Keratinocyte (primary cell): ENCODE measurements around the gene ROR2. TPM values are rescaled to one million over a fixed set of nuclear protein-coding genes. Genes with fewer than 3 reads are reported as not detected.

Experiments
- DNase-seq: peaks from one replicate; pipeline ENCODE4 v3.0.0-alpha.2; 2011; ENCODE audit warnings: low read depth, missing footprints, low spot score
- FAIRE-seq: peaks from 2 replicates; lab custom pipeline; 2011; peaks lifted over from hg19 to GRCh38; lab: Jason Lieb, UNC
- H2AFZ ChIP-seq: 2 replicates; pipeline ENCODE4 v1.6.0; 2012; ENCODE audit warnings: low read length, control low read depth, inconsistent platforms; ENCODE audit not compliant: control insufficient read depth
- H3K27ac ChIP-seq: 2 replicates; pipeline ENCODE4 v1.5.1; 2011; ENCODE audit warnings: low read length; ENCODE audit not compliant: control insufficient read depth, insufficient read depth
- H3K27me3 ChIP-seq: 3 replicates; pipeline ENCODE4 v1.6.0; 2011; ENCODE audit warnings: low read length; ENCODE audit not compliant: control insufficient read depth, insufficient read depth; ENCODE audit errors: extremely low read depth
- H3K36me3 ChIP-seq, 2 experiments: 2 replicates in 1 of 2; 3 replicates in 1 of 2; pipeline ENCODE4 v1.5.1; 2011; ENCODE audit warnings: low read length in 2 of 2, mild to moderate bottlenecking in 1 of 2; ENCODE audit not compliant: control insufficient read depth in 2 of 2, insufficient read depth in 2 of 2; ENCODE audit errors: extremely low read depth in 1 of 2
- H3K4me1 ChIP-seq: 3 replicates; pipeline ENCODE4 v1.5.1; 2011; ENCODE audit warnings: low read length; ENCODE audit not compliant: control insufficient read depth, insufficient read depth; ENCODE audit errors: extremely low read depth
- H3K4me2 ChIP-seq: 3 replicates; pipeline ENCODE4 v1.6.0; 2011; ENCODE audit warnings: low read depth, low read length; ENCODE audit not compliant: control insufficient read depth, insufficient read depth; ENCODE audit errors: extremely low read depth
- H3K4me3 ChIP-seq, 3 experiments: fragments of 200-600 bp in 1 of 3; sonication (generic) in 1 of 3; 2 replicates in 2 of 3; 3 replicates in 1 of 3; pipeline ENCODE4 v1.5.1; 2011 to 2016; ENCODE audit warnings: low read length in 3 of 3, mild to moderate bottlenecking in 3 of 3, control low read depth in 2 of 3, inconsistent platforms in 1 of 3, low read depth in 1 of 3, mixed read lengths in 1 of 3, mixed run types in 1 of 3, moderate library complexity in 1 of 3; ENCODE audit not compliant: control insufficient read depth in 2 of 3, insufficient read depth in 2 of 3; ENCODE audit errors: extremely low read depth in 1 of 3
- H3K79me2 ChIP-seq: 2 replicates; pipeline ENCODE4 v1.6.0; 2012; ENCODE audit warnings: low read length; ENCODE audit not compliant: control insufficient read depth, insufficient read depth
- H3K9ac ChIP-seq: 3 replicates; pipeline ENCODE4 v1.6.0; 2011; ENCODE audit warnings: low read length; ENCODE audit not compliant: control insufficient read depth, insufficient read depth; ENCODE audit errors: extremely low read depth
- H3K9me1 ChIP-seq: 3 replicates; pipeline ENCODE4 v1.6.0; 2011; ENCODE audit warnings: low read length; ENCODE audit not compliant: control insufficient read depth, insufficient read depth; ENCODE audit errors: extremely low read depth
- H3K9me3 ChIP-seq: 2 replicates; pipeline ENCODE4 v1.5.1; 2012; ENCODE audit warnings: low read depth, low read length; ENCODE audit not compliant: control insufficient read depth
- H4K20me1 ChIP-seq: 3 replicates; pipeline ENCODE4 v1.6.0; 2011; ENCODE audit warnings: low read length; ENCODE audit not compliant: control insufficient read depth, insufficient read depth; ENCODE audit errors: extremely low read depth
- EZH2 ChIP-seq: IDR thresholded peaks from one replicate; pipeline ENCODE4 v1.6.1; 2012; ENCODE audit warnings: inconsistent platforms, mild to moderate bottlenecking, low read length, moderate library complexity
- dilution Hi-C: fragments of 300-500 bp; cut with MboI; formaldehyde crosslinking; loops from one replicate; pipeline ENCODE4 v1.7.0; 2020; ENCODE audit warnings: low sequenced_read_pairs; ENCODE audit not compliant: extremely low pct_ligation_motif_present
- polyA plus RNA-seq, 5 experiments: library from polyadenylated mRNA; depleted of rRNA in 3 of 5; stranded (reverse) in 3 of 5; stranded (forward) in 1 of 5; unstranded in 1 of 5; fragments of >200 nt; gene quantifications; 1 replicate in 1 of 5; 2 replicates in 3 of 5; 3 replicates in 1 of 5; pipeline versions ENCODE4 v1.2.1 to v1.2.3, GENCODE V29; 2011 to 2012; ENCODE audit warnings: missing spikeins in 2 of 5, low read depth in 1 of 5, low replicate concordance in 1 of 5
- TF ChIP-seq, protein P1 (sequence below), 3 experiments: IDR thresholded peaks in 1 of 3; conservative IDR thresholded peaks in 1 of 3; optimal IDR thresholded peaks in 1 of 3; 2 replicates in 2 of 3; 3 replicates in 1 of 3; pipeline versions ENCODE3 to v1.5.1; 2011; ENCODE audit warnings: low read length in 3 of 3, mild to moderate bottlenecking in 3 of 3, moderate library complexity in 2 of 3, control low read depth in 1 of 3, inconsistent platforms in 1 of 3; ENCODE audit not compliant: insufficient read depth in 2 of 3; ENCODE audit errors: extremely low read depth in 1 of 3

ROR2 gene
- polyA plus RNA-seq, 1 donor (not counting 4 experiments of a cell fraction or from before 2014, with no cell fraction given): 0.22 TPM

DNA sequence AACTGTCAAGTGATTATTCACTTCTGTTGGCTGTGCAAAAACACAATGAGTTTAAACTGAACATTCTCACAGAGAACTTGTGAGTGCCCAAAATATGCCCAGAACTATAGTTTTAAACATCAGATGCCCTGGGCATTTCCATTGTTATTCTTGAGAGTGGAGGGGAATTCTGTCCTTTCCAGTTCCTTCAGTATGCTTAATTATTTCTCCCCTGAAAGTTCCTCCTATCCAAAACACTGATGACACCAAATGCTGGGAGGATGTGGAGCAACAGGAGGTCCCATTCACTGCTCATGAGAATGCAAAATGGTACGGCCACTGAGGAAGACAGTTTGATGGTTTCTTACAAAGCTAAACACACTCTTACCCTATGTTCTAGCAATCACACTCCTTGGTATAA is 55.5 kb downstream of the ROR2 start:
- H2AFZ ChIP-seq: no peak overlapping the region
- no peaks in the 10 kb centered on the region for H3K79me2 ChIP-seq
- dilution Hi-C loops: no loop called here
- no peak overlapping the region for H3K27ac ChIP-seq
- H3K36me3 ChIP-seq: no peaks in the 10 kb centered on the region
- no peaks in the 10 kb centered on the region for H4K20me1 ChIP-seq
- H3K27me3 ChIP-seq: peaks cover 3% of the 10 kb centered on the region
- no peaks in the 10 kb centered on the region for H3K4me1 ChIP-seq
- no peaks in the 10 kb centered on the region for H3K9me3 ChIP-seq
- no peak for FAIRE-seq
- H3K9ac ChIP-seq: no peak overlapping the region
- H3K4me2 ChIP-seq: no peak overlapping the region
- TF ChIP-seq EZH2: no peak
- TF ChIP-seq, protein P1, sequence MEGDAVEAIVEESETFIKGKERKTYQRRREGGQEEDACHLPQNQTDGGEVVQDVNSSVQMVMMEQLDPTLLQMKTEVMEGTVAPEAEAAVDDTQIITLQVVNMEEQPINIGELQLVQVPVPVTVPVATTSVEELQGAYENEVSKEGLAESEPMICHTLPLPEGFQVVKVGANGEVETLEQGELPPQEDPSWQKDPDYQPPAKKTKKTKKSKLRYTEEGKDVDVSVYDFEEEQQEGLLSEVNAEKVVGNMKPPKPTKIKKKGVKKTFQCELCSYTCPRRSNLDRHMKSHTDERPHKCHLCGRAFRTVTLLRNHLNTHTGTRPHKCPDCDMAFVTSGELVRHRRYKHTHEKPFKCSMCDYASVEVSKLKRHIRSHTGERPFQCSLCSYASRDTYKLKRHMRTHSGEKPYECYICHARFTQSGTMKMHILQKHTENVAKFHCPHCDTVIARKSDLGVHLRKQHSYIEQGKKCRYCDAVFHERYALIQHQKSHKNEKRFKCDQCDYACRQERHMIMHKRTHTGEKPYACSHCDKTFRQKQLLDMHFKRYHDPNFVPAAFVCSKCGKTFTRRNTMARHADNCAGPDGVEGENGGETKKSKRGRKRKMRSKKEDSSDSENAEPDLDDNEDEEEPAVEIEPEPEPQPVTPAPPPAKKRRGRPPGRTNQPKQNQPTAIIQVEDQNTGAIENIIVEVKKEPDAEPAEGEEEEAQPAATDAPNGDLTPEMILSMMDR (optimal IDR thresholded peaks at IDR 0.05 in 1 of 3, IDR thresholded peaks at IDR 0.05 in 1 of 3, conservative IDR thresholded peaks at IDR 0.05 in 1 of 3; ENCODE audit: extremely low read depth in 1 of 3, insufficient read depth in 2 of 3, low read length in 3 of 3): no peak
- no peaks in the 10 kb centered on the region for H3K9me1 ChIP-seq
- no peak overlapping the region for H3K4me3 ChIP-seq
- no peak for DNase-seq

DNA sequence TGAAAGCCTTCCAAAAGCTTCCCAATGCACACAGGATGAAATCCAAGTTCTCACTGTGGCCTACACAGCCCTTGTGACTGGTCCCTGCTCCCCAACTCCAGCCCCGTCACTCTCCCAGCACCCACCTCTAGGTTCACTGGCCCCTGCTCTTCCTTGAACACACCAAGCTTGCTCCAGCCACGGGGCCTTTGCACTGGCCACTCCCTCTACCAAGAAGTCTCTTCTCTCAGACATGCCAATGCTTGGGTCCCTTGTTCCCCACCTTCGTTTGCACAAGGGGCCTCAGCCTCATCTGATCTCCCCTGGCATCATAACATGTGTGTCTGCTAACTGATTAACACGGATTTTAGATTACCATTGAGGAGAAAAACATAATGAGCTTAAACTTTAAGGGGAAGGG is 56.0 kb downstream of the ROR2 start:
- H3K4me1 ChIP-seq: no peaks in the 10 kb centered on the region
- FAIRE-seq: no peak
- no peak for TF ChIP-seq EZH2
- TF ChIP-seq, protein P1 (optimal IDR thresholded peaks at IDR 0.05 in 1 of 3, IDR thresholded peaks at IDR 0.05 in 1 of 3, conservative IDR thresholded peaks at IDR 0.05 in 1 of 3; ENCODE audit: extremely low read depth in 1 of 3, insufficient read depth in 2 of 3, low read length in 3 of 3): no peak
- no peaks in the 10 kb centered on the region for H3K79me2 ChIP-seq
- H3K27ac ChIP-seq: no peak overlapping the region
- no peaks in the 10 kb centered on the region for H3K36me3 ChIP-seq
- no peaks in the 10 kb centered on the region for H4K20me1 ChIP-seq
- no peak overlapping the region for H3K4me2 ChIP-seq
- dilution Hi-C loops: no loop called here
- no peaks in the 10 kb centered on the region for H3K9me3 ChIP-seq
- no peak overlapping the region for H2AFZ ChIP-seq
- no peak overlapping the region for H3K4me3 ChIP-seq
- H3K27me3 ChIP-seq: no peaks in the 10 kb centered on the region
- H3K9ac ChIP-seq: no peak overlapping the region
- DNase-seq: no peak
- no peaks in the 10 kb centered on the region for H3K9me1 ChIP-seq
